Peyer's patch (tissue), 4 donors: ENCODE measurements around the gene HRH1. TPM values are rescaled to one million over a fixed set of nuclear protein-coding genes. Genes with fewer than 3 reads are reported as not detected.

Experiments used
- DNase-seq, 3 donors: peaks; one replicate each; pipeline ENCODE4 v3.0.0-alpha.2; 2017 to 2019
- H3K27ac ChIP-seq, 4 donors: fragments of 200-600 bp; sonication (generic); one replicate each; pipeline ENCODE4 v1.5.1; 2016 to 2019
- H3K27me3 ChIP-seq, 2 donors: fragments of 200-600 bp; sonication (generic); one replicate each; pipeline ENCODE4 v1.5.1; 2019
- H3K36me3 ChIP-seq, 3 donors: fragments of 200-600 bp; sonication (generic); one replicate each; pipeline ENCODE4 v1.5.1; 2016 to 2019
- H3K4me1 ChIP-seq, 4 donors: fragments of 200-600 bp; sonication (generic); one replicate each; pipeline ENCODE4 v1.5.1; 2016 to 2019
- H3K4me3 ChIP-seq, 4 donors: fragments of 200-600 bp; sonication (generic); 1 replicate in 3 of 4; 2 replicates in 1 of 4; pipeline ENCODE4 v1.5.1; 2016 to 2019; ENCODE audit warnings: mild to moderate bottlenecking in 1 of 4
- H3K9me3 ChIP-seq, 4 donors: fragments of 200-600 bp; sonication (generic); one replicate each; pipeline ENCODE4 v1.5.1; 2016 to 2019; ENCODE audit warnings: mild to moderate bottlenecking in 1 of 4
- CTCF ChIP-seq, 6 experiments: fragments of 450-650 bp in 4 of 6; fragments of 200-600 bp in 2 of 6; sonication (generic) in 1 of 6; IDR thresholded peaks; one replicate each; pipeline ENCODE4 v1.5.1; 2017 to 2019; ENCODE audit warnings: antibody characterized with exemption in 6 of 6, mild to moderate bottlenecking in 3 of 6, moderate library complexity in 1 of 6
- POLR2A ChIP-seq, 2 donors: fragments of 450-650 bp; IDR thresholded peaks; one replicate each; pipeline ENCODE4 v1.5.1; 2017; ENCODE audit warnings: antibody characterized with exemption in 2 of 2, mild to moderate bottlenecking in 2 of 2, moderate library complexity in 2 of 2
- total RNA-seq, 4 donors: library from RNA; depleted of rRNA; stranded (reverse); fragments of >200 nt; gene quantifications; one replicate each; pipeline ENCODE4 v1.1.0, GENCODE V29; 2016

The HRH1 gene
- total RNA-seq, 4 donors from 2014 or later: 1.7 to 13.7 (median 7.3) TPM

GRCh38 chr3:11118181-11118682 lies 36.1 kb upstream of the HRH1 start:
- no peak overlapping the region for H3K4me3 ChIP-seq
- DNase-seq: no peak
- H3K36me3 ChIP-seq: no peaks in the 10 kb centered on the region
- H3K4me1 ChIP-seq: no peaks in the 10 kb centered on the region
- no peaks in the 10 kb centered on the region for H3K9me3 ChIP-seq
- H3K27me3 ChIP-seq: no peaks in the 10 kb centered on the region
- TF ChIP-seq CTCF (IDR thresholded peaks at IDR 0.05) (no peak), POLR2A (IDR thresholded peaks at IDR 0.05) (no peak)
- H3K27ac ChIP-seq: no peak overlapping the region

GRCh38 chr3:11120091-11120805 lies 34.0 kb upstream of the HRH1 start:
- TF ChIP-seq POLR2A (IDR thresholded peaks at IDR 0.05) (no peak), CTCF (IDR thresholded peaks at IDR 0.05) (no peak)
- DNase-seq: no peak
- Histone ChIP-seq H3K36me3 (no peaks in the 10 kb centered on the region), H3K4me1 (no peaks in the 10 kb centered on the region), H3K27me3 (no peaks in the 10 kb centered on the region), H3K4me3 (no peak overlapping the region), H3K27ac (no peak overlapping the region), H3K9me3 (no peaks in the 10 kb centered on the region)

GRCh38 chr3:11126653-11127052 lies 27.6 kb upstream of the HRH1 start:
- TF ChIP-seq CTCF (IDR thresholded peaks at IDR 0.05) (no peak), POLR2A (IDR thresholded peaks at IDR 0.05) (no peak)
- DNase-seq: no peak
- Histone ChIP-seq H3K27ac (no peak overlapping the region), H3K4me3 (no peak overlapping the region), H3K27me3 (no peaks in the 10 kb centered on the region), H3K9me3 (no peaks in the 10 kb centered on the region), H3K36me3 (no peaks in the 10 kb centered on the region), H3K4me1 (no peaks in the 10 kb centered on the region)

- Histone ChIP-seq H3K36me3 (no peaks in the 10 kb centered on the region), H3K4me3 (no peak overlapping the region), H3K4me1 (no peaks in the 10 kb centered on the region), H3K9me3 (no peaks in the 10 kb centered on the region), H3K27me3 (no peaks in the 10 kb centered on the region), H3K27ac (no peak overlapping the region)
- DNase-seq: no peak
- TF ChIP-seq CTCF (IDR thresholded peaks at IDR 0.05) (no peak), POLR2A (IDR thresholded peaks at IDR 0.05) (no peak)
Observed at GRCh38 chr3:11128682-11129632, 25.3 kb upstream of the HRH1 start.

- H3K4me1 ChIP-seq: no peaks in the 10 kb centered on the region
- H3K9me3 ChIP-seq: no peaks in the 10 kb centered on the region
- no peak for DNase-seq
- TF ChIP-seq CTCF (IDR thresholded peaks at IDR 0.05) (no peak), POLR2A (IDR thresholded peaks at IDR 0.05) (no peak)
- no peaks in the 10 kb centered on the region for H3K36me3 ChIP-seq
- H3K27me3 ChIP-seq: no peaks in the 10 kb centered on the region
- H3K27ac ChIP-seq: no peak overlapping the region
- no peak overlapping the region for H3K4me3 ChIP-seq
Observed at GRCh38 chr3:11130385-11130784, 23.9 kb upstream of the HRH1 start.
